Calu3 (cell line): ENCODE measurements around the gene MRPL33. TPM values are rescaled to one million over a fixed set of nuclear protein-coding genes. Genes with fewer than 3 reads are reported as not detected.

Source experiments
- BruUV-seq: library from RNA; stranded (reverse); fragments of 400-500 nt; replicated peaks from 2 replicates; lab custom pipeline; 2021; lab: Mats Ljungman, UMichigan
- CTCF ChIA-PET: fragments of 300-600 bp; sonication (Branson Sonifier 250); formaldehyde crosslinking; loops from one replicate; lab custom pipeline; 2022; ENCODE audit warnings: antibody characterized with exemption; lab: Charles Lee
- DNase-seq: peaks from one replicate; pipeline ENCODE4 v3.0.0; 2022
- H3K27ac Mint-ChIP-seq: one replicate; pipeline ENCODE4 v1.8.0; 2022; ENCODE audit warnings: mixed read lengths; ENCODE audit not compliant: unreplicated experiment
- H3K27me3 Mint-ChIP-seq: one replicate; pipeline ENCODE4 v1.8.0; 2022; ENCODE audit warnings: mixed read lengths; ENCODE audit not compliant: unreplicated experiment
- H3K36me3 Mint-ChIP-seq: one replicate; pipeline ENCODE4 v1.8.0; 2022; ENCODE audit warnings: mild to moderate bottlenecking, moderate library complexity, mixed read lengths; ENCODE audit not compliant: insufficient read depth, unreplicated experiment
- H3K4me1 Mint-ChIP-seq: one replicate; pipeline ENCODE4 v1.8.0; 2022; ENCODE audit warnings: mild to moderate bottlenecking, low read depth, mixed read lengths; ENCODE audit not compliant: unreplicated experiment
- H3K4me3 Mint-ChIP-seq: one replicate; pipeline ENCODE4 v1.8.0; 2022; ENCODE audit warnings: mild to moderate bottlenecking, low read depth, moderate library complexity, mixed read lengths; ENCODE audit not compliant: unreplicated experiment
- H3K9me3 Mint-ChIP-seq: one replicate; pipeline ENCODE4 v1.8.0; 2022; ENCODE audit warnings: low read depth, mixed read lengths; ENCODE audit not compliant: unreplicated experiment
- CTCF ChIP-seq: fragments of 200-600 bp; IDR thresholded peaks from one replicate; pipeline ENCODE4 v1.8.0; 2022; ENCODE audit warnings: antibody characterized with exemption; ENCODE audit not compliant: unreplicated experiment
- intact Hi-C: fragments of 100-400 bp; cut with micrococcal nuclease; formaldehyde crosslinking; loops from one replicate; pipeline ENCODE4 v1.10.0; 2022; ENCODE audit not compliant: unreplicated experiment
- total RNA-seq: library from RNA; stranded (reverse); gene quantifications from 2 replicates; pipeline ENCODE4 v1.2.3, GENCODE V29; 2022

The MRPL33 gene
- total RNA-seq, 1 experiment from 2014 or later: 82.9 TPM

- H3K27me3 Mint-ChIP-seq: no peaks in the 10 kb centered on the region
- peaks cover 28% of the 10 kb centered on the region for H3K4me1 Mint-ChIP-seq
- no peaks in the 10 kb centered on the region for H3K9me3 Mint-ChIP-seq
- H3K4me3 Mint-ChIP-seq: no peak overlapping the region
- no peak for TF ChIP-seq CTCF
- H3K36me3 Mint-ChIP-seq: no peaks in the 10 kb centered on the region
- no peak for DNase-seq
- CTCF ChIA-PET: interaction anchor here (1.5 kb wide), 1 partner anchor 11 kb away, joined by 4 read pairs; no protein-coding TSS in a partner anchor
- no TSS peak for BruUV-seq
- H3K27ac Mint-ChIP-seq: no peak overlapping the region
- intact Hi-C loops: loop anchor here (10.0 kb wide), 1 partner anchor 585 kb away; the partner anchor contains the start of gene FOSL2
These were observed 38.3 kb downstream of the MRPL33 start for GRCh38 chr2:27809761-27810241.

GRCh38 chr2:27810455-27810854, 38.9 kb downstream of the MRPL33 start:
- no peak overlapping the region for H3K4me3 Mint-ChIP-seq

GRCh38 chr2:27811768-27812167, 40.2 kb downstream of the MRPL33 start:
- TF ChIP-seq CTCF: no peak
- peaks cover 28% of the 10 kb centered on the region for H3K4me1 Mint-ChIP-seq
- no peaks in the 10 kb centered on the region for H3K27me3 Mint-ChIP-seq
- H3K27ac Mint-ChIP-seq: no peak overlapping the region
- H3K4me3 Mint-ChIP-seq: no peak overlapping the region
- no peaks in the 10 kb centered on the region for H3K9me3 Mint-ChIP-seq
- H3K36me3 Mint-ChIP-seq: no peaks in the 10 kb centered on the region
- CTCF ChIA-PET: no interaction called here
- no TSS peak for BruUV-seq
- no peak for DNase-seq
- intact Hi-C loops: no loop called here

More at GRCh38 chr2:27810455-27810854, 38.9 kb downstream of the MRPL33 start:
- Mint-ChIP-seq H3K27ac (no peak overlapping the region), H3K27me3 (no peaks in the 10 kb centered on the region), H3K9me3 (no peaks in the 10 kb centered on the region), H3K36me3 (no peaks in the 10 kb centered on the region), H3K4me1 (peaks cover 28% of the 10 kb centered on the region)
- TF ChIP-seq CTCF: no peak
- no peak for DNase-seq
- intact Hi-C loops: no loop called here
- CTCF ChIA-PET: no interaction called here
- BruUV-seq: no TSS peak

- BruUV-seq: no TSS peak
These were observed 43.2 kb downstream of the MRPL33 start for GRCh38 chr2:27814758-27815157.

More at GRCh38 chr2:27814758-27815157, 43.2 kb downstream of the MRPL33 start:
- CTCF ChIA-PET: interaction anchor here (1.0 kb wide), 1 partner anchor 14 kb away, joined by 7 read pairs; no protein-coding TSS in a partner anchor
- no peak for TF ChIP-seq CTCF
- Mint-ChIP-seq H3K27ac (no peak overlapping the region), H3K36me3 (no peaks in the 10 kb centered on the region), H3K4me1 (peaks cover 15% of the 10 kb centered on the region), H3K9me3 (no peaks in the 10 kb centered on the region), H3K27me3 (no peaks in the 10 kb centered on the region), H3K4me3 (no peak overlapping the region)
- intact Hi-C loops: no loop called here
- DNase-seq: no peak
